NCI-H1436 (cell line): ENCODE data around the gene DDA1.

Experiments
- DNase-seq: peaks from one replicate; lab custom pipeline; 2025; lab: John Stamatoyannopoulos, UW

DDA1 gene

GRCh38 chr19:17311455-17312188 is 2.3 kb downstream of the DDA1 start:
- DNase-seq, result no peak

DNA sequence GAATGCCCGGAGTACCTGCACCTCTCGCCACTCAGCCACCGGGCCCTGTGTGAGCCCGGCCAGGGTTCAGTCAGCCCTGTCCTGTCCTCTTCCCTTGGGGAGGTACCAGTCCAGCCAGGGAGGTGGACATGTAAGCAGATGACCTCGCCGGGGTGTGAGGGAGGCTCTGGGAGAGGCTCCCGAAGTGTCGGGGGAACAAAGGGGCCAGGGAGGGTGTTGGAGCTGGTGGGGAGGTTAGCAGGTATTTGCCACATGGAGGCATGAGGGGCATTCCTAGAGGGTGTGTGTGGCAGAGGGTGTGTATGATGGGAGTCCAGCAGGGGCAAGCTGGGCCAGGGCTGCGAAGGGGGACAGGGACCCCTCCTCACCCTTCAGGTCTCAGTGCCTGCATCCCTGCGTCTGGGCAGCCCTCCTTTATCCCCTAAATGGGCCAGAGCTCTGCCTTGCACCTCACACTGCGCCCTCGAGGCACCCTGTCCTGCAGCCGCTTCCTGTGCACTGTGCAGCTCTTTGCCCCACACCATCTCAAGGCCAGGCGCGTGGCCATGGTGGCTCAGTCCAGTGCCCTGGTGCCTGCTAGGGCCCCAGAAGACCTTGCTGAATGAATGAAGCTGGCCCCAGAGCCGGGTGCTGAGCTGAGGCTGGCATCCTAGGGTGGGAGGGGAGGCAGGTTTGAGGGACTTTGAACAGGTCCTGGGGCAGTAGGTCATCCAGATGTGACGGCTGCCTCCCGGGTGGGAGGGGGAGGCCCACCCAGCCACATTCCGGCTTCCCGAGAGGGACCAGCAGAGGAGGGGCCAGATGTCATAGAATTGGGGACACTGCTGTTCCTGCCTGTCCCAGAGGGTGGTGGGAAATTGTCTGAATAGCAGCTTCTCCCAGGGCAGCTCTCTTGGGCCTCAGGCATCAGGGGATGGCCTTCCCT is 3.1 kb downstream of the DDA1 start:
- DNase-seq, result no peak

GRCh38 chr19:17314007-17314593 is 4.7 kb downstream of the DDA1 start:
- no peak for DNase-seq

DNA sequence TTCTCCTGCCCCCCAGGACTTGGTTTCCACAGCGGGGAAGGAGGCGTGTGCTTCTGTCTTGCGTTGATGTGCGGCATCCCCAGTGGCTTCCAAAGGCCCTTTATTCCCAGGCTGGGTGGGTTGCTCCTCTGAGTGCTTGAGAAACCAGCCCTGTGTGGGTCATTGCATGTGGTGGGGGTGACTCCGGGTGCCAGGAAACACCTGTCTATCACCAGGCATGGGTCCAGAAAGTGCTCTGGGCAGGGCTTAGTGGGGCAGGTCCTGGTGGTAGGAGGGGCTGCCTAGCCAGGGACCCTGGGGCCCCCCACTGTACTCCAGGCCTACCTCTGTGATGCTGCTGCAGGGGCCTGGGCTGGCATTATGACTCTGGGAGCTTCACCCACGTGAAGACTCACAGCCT is 9.6 kb downstream of the DDA1 start:
- DNase-seq, result no peak

DNA sequence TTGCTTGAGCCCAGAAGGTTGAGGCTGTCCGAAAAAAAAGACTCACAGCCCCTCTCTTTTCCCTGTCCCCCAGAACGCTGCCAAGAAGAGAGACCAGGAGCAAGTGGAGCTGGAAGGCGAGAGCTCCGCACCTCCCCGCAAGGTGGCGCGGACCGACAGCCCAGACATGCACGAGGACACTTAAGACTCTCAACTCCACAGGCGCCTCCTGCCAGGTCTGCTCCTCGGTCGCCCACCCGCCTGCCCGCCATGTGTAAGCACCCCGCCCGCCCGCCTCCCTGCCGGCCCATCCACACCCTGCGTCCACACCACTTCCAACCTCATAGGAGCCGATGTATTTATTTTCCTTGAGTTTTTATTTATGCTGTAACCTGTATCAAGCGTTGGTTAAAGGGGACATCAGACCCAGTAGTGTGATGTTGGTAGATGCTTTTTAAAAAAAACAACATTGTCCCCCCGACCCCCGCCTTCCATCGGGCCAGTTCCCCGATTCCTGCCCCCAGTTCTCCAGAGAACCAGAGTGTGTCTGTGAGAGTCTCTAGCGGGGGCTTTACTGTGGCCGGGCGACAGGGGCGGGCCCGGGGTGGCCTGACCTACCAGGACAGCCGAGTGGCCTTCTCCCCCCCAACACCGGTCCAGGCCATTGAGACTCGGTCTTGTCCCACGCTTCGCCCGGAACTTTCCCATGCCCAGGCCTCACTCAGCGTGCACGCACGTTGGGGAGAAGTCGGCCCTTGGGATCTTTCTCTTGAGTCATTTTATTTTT is 10.3 kb downstream of the DDA1 start:
- no peak for DNase-seq

GRCh38 chr19:17320435-17320834 is 11.1 kb downstream of the DDA1 start:
- no peak for DNase-seq

DNA sequence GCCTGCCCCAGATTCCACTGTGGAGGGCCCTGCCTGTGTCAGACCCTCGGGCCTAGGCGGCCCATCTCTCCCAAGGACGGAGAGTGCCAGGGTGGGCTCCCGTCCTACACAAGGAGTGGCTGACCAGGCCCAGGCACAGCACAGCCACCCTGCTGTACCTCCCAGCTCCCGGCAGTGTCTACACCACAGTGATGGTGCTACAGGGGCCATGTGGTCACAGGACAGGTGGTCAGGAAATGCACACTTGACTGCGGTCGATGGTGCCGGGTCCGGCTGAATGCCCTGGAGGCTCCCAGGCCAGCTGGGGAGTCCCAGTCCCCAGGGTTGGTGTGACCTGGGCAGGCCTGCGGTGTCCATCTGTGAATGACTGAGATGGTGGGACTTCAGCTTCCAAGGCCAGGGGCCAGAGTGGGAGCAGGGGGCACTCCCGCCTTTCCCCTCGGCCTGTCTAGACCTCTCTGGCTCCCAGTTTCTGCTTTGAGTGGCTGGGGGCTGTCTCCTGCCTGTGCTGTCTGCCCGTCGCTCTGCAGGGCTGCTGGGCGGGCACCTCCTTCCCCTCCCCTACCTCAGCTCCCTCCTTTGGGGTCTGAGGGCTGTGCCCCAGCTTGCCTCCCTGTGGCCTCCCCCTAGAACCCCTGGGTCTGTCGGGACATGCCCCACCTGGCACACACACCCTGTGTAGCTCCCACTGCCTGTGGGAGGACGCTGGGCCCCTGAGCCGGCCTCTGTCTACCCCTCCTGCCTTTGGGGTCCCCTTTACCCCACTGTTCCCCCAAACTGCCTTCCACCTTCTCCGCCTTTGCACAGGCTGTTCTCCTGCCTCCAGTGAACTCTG is 12.5 kb downstream of the DDA1 start:
- DNase-seq, result no peak

GRCh38 chr19:17322854-17323253 is 13.5 kb downstream of the DDA1 start:
- DNase-seq, result no peak

DNA sequence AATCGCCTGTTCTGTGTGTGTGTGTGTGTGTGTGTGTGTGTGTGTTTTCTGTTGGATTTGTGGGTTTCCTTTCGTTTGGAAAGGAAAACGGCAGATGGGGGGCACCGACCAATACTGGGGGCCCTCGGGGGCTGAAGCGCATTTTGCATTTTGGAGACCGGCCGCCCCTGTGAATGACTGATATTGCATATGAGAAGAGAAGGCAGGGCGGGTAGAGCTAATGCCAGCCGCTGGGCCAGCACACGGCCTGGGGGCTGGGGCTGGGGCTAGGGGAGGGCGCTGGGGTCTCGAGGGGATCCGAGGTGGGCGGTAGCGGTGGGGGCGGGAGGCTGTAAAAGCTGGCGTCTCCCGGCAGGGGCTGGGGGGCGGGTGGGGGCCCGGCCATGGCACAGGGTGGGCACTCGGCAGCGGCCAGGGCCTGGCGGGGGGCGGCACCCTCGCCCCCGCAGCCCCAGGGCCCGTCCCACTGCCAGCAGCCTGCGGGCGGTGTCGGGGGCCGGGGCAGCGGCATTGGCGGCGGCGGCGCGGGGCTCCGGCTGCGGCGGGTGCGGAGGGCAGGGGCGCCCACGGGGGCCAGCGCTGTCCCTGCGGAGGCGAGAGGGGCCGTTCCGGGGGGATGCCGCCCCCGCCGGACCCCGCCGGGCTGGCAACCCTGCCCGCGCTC is 14.1 kb downstream of the DDA1 start:
- DNase-seq, result no peak

DNA sequence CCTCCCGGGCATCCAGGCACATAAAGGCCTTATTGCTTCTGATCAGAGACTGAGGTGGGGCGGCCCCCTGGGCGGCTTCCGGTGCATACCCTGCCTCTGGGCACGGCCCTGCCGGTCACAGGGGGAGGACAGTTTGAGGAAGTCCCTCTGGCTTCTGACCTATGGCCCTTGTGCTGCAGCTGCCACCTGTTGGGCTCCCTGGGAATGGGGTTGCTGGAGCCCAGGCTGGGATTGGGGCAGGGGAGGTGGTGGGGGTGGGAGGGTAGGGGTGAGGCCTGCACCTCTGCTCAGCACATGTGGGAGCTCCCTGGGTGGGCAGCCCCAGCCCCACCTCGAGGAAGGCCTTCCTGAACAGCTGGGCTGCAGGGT is 14.6 kb downstream of the DDA1 start:
- DNase-seq, result no peak

DNA sequence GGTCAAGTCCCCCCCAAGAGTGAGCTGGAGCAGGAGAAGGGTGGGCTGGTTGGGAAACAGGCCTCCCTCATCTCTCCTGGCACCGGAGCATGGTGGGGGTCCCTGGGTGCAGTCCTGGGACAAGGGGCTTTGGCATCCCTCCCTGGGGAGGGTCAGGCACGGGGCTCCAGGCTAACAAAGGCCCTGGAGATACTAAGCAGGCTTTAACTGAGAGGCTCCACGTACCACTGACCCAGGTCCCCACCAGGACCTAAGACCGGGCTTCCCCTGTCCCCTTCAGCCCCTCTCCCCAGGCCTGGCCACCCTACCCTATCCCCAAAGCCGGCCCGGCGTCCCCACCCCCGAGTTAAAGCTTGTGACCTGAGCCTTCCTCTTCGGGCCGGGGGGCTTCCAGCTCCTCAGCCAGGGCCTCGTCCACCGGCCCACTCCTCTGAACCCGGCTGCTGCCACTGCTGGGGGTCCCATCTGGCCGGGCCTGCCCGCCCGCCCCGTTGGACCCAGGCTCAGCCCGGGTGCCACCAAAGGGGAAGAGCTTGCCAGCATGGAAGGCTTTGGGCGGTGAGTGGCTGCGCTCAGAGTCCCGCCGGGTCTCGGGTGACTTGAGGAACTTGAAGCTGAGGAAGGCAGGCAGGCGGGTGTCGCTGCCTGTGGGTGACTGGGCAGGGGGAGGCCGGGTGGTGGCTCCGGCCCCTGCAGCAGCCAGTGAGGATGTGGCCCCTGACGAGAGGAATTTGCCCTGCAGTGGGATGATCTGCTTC is 15.2 kb downstream of the DDA1 start:
- DNase-seq, result no peak

DNA sequence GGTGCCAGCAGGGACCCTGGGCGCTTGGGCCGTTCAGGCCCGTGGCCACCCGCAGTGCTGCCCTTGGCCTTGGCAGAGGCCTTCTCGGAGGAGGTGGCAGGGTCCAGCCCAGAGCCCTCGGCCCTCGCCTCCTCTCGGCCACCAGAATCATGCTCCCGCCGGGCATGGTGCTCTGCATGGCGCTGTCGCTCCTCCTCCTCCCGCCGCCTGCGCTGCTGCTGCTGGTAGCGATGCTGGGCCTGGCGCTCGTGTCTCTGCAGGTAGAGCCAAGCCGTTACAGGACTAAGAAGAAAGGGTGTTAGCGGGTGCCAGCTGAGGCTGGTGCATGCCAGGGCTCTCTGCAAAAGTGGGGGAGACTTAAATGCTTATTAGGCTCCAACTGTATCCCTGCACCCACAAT is 15.8 kb downstream of the DDA1 start:
- no peak for DNase-seq

DNA sequence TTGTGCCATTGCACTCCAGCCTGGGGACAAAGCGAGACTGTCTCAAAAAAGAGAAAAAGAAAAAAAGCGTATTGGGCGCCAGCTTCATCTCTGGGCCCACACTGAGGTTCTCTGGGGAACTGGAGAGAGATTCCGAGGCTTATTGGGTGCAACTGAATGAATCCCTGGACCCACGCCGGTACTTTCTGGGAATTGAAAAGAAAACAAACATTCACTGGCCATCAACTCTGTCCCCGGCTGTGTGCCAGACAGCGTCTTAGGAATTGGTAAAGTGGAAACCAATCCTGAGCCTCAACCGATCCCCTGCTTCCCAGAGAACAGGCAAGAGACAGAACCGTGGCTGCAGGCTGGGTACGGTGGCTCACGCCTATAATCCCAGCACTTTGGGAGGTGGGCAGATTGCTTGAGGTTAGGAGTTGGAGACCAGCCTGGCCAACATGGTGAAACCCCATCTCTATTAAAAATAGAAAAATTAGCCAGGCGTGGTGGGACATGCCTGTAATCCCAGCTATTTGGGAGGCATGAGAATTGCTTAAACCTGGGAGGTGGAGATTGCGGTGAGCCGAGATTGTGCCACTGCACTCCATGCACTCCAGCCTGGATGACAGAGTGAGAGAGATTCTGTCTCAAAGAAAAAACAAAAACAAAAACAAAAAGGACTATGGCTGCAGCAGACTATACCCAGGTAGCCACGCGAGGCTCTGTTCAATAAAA is 16.7 kb downstream of the DDA1 start:
- no peak for DNase-seq

- no peak for DNase-seq
These were observed 17.2 kb downstream of the DDA1 start for GRCh38 chr19:17326595-17326966.

DNA sequence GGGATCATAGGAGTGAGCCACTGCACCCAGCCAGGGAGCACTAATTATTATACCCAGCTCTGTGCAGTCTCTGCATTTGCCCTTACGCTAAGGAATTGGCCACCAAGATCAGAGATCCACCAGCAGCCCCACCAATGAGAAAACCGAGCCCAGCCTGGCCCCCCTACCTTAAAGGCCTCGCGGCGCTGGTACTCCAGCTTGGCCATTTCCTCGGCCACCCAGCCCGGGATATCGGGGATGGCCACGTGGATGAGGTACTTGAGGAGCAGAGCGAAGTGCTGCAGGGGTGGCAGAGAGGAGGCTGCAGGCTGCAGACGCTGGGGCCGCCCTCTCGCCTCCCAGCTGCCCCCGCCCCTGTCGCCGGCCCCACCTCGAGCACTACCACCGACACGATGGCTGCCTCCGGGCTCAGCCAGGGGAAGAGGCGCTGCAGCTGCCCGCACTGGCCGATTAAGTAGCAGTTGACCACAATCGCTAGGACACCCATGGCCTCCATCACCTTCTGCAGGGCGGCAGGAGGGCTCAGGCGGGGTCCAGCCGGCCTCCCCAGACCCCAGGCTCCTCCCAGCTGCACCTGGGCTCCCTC is 17.8 kb downstream of the DDA1 start:
- DNase-seq, result no peak

DNA sequence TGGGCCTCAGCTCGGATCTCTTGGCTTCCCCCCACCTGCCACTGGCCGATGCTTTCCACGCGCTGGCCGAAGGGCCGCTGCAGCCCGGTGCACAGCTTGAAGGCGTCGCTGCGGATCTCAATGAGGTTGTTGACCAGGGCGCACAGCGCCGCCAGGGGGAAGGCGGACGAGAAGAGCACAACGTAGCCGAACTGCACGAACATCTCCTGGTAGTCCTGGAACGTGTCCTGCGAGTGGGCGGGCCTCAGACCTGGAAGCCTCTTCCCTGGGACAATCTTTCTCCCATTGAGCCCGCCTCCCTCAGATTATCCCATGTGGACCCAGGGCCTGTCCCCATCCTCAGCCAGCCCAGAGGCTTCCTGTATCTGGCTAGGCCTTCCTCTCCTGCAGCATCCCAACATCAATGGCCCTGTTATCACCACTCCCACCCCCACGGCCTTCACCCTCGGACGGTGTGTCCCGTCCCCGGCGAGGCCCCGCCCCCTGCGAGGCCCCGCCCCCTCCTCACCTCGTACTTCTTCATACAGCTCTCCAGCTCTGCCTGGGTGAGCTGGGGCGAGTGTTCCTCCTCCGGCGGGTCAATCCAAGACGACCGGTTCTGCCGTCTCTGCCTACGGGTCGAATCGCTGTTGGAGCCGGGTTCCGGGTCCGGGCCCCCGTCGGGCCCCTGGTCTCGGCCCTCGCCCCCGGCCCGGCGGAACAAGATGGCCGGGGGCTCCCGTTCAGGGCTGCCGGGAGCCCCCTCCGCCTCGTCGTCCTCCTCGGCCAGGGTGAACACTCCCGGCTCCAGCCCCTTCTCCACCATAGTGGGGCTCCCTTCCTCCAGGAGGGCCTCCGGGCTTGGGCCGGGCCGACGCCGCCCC is 18.5 kb downstream of the DDA1 start:
- no peak for DNase-seq

- no peak for DNase-seq
These were observed 19.4 kb downstream of the DDA1 start for GRCh38 chr19:17328517-17329365.
